ENCODE measurements around the gene WDR86.
A peak's percentile ranks its signal among the peaks of the same experiment; 100 is the strongest.

WDR86 gene

DNA sequence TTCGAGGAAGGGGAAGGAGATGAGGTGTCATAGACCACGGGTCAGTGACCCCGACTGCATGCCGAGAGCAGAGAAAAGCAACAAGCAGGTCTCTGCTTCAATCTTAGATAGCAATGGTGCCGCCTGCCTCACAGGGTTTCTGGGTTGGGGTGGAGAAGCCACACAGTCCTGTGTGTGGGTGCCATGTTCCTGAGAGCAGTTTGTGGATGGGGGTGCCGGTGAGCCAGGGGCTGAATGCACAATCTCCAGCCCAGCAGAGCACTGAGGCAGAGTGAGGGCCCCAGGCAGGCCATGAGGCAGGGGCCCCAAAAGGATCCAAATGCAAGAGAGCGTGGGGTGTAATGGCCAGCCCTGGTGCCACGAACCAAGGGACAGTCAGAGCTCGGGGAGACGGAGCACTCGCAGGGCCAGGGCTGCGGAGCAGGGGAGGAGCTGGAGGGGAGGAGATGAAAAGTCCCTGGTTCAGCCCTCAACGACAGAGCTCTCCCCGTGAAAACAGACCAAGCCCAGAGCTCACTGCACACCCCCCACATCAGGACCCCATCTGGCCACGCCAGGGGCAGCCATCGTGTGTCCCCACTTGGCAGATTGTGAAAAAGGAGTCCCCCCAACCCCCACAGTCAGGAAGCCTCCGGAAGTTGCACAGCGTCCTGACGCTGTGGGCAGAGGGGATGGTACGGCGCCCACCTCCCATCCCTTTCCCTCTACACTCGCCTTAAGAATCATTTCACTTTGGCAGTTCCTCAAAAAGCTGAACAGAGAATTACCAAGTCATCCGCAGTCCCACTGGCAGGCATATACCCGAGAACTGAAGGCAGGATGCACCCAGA, 19.9 kb downstream of the WDR86 start:
- DNase-seq, result no peak

DNA sequence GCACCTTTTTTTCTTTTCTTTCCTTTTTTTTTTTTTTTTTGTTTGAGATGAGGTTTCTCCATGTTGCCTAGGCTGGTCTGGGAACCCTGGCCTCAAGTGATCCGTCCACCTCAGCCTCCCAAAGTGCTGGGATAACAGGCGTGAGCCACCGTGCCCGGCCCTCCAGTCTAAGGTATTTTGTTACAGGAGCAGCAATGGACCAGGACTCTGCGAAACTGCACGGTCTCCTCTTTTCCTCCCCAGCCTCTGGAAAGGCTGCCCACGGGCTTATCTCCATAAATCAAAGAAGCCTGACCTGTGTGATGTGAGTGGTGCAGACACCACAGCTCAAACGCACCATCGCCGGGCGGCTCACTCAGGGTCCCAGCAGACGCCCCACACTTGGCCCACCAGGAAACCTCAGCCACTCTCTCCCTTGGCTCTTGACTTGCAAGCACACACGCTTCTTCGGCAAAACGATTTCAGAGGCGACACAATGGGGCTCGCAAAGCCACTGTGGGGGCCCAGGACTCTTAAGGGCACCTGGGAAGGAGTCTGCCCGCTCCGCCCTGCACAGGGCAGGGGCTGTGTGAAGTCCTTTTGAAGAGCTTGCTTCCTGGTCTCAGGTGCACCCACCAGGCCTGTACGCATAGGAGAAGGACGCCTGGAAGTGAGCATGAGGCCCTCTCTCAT, 20.6 kb downstream of the WDR86 start:
- DNase-seq, result no peak

DNA sequence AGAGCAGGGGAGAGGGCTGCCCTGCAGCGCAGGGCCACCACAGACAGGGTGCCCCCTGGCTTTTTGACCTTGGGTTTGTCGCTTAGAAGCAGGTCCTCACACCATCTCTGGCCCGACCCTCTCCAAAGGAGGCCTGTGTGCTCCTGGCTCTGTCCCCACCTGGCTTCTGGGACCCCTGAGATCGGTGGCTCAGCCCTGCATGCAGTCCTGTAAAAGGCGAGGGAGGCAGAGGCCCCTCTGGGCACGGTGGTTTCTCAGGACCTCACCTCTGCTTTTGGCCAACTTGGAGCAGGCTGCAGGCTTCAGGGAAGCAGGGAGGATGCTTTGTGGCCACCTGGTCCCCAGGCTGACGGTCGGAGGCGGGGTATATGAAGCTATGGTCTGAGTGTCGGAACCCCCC, 21.4 kb downstream of the WDR86 start:
- DNase-seq, result no peak

DNA sequence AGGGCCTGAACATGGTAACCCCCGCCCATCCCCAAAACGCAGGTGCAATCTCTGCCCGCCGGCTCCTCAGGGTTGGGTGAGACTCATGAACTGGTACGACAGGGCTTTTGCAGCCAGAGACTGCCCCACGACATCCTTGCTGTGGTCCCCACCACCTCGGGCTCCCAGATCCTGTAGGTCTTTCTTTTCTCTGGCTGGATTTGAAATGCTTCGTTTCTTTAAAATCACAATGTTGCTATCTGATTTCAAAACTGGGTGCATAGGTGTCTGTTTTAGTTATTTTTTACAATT, 21.9 kb downstream of the WDR86 start:
- no peak for DNase-seq

DNA sequence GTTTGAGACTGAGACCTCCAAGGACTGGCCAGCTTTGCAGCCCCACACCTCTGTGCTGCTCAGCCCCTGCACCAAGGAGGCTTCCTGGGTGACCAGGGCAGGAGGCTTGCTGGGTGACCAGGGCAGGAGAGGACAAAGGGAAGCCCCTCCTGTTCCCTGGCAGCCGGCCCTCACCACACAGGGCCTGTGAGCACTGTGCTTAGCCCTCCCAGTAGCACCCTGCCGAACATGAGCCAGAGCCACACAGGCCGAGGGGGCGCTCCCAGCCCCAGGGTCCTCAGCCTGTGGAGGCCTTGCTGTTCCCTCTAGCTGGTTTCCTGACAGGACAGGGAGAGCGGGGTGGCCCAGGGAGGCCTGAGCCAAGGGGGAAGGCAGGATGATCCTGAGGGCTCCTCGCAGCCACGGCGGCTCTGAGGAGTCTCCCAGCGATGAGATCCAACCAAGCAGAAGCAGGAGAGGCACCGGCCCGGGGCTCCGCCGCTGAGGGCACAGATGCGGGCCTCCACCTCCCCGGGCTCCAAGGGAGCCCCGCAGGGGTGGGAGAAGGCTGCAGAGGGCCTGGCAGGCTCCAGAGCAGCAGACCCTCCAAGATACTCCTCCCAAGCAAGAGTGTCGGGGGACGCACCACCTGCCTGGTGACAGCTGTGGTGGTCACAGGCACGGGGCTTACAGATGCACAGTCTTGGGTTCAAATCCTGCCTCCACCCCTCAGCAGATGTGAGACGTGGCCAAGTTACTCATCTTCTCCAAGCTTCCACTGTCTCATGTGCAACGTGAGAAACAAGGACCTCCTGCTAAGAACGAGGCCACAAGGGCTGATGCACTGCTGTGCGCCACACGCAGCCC, 22.5 kb downstream of the WDR86 start:
- DNase-seq, result no peak

DNA sequence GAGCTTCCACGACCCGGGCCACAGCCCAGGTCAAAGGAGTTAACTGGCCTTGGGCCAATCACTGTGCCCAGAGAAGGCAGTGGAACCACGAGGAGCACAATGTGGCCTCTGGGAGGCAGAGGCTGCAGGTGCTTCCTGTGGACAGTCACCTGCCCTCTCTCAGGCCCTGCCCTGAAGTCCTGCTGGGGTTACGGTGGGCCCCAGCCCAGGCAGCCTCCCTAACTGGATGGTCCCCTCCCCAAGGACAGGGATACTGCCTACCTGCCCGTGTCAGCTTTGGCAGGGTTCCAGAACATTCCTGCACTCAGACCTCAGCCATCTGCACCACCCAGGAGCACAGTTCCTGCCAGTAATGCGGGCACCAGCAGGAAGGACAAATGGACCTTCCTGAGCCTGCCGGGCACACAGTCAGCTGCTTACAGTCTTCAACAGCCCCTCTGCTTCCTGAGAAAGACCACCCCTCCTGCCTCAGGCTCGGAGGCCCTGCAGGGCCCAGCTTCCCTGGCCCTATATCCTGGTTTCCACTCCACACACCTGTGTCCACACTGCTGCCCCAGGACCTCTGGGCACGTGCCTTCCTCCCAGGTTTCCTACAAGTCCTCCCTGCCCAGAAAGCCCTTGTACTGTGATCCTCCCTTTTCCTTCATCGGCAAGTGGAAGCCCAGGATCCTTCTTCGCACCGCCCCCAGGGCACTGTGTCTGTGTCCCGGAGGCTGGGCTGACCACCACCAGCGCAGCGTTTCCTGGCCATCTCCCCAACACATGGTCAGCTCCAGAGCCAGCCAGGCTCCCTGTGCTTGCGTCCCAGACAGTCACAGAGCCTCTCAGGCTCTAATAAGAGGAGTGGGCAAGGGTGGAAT, 23.3 kb downstream of the WDR86 start:
- no peak for DNase-seq

DNA sequence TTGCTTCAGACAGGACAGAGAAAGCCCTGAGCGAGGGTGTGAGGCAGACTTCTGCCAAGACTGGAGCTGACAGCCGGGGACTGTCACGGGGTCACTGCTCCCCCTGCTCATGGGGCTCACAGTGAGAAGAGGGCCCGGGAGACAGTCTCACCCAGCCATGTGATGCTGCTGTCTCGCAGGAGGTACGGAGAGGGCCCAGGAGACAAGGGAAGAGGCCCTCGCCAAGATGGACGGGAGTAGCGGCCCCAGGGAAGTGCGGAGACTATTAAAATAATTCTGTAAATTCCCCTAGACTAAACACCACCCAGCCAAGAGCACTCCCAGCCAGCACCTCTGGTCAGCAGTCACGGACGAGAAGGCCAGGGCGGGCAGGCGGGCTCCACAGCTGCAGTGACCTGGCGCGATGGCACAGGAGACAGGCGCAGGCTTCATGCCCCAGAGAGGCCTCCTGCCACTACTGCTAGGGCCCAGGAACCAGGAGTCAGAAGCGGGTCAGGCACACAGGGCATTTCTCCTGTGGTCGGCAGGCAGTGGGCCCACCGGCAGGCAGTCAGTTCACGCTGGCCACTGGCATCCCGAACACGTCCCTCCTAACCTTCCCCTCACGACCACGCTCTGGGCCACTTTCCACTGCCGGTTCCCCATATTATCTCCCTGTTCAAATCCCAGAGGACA, 24.1 kb downstream of the WDR86 start:
- DNase-seq, result no peak

DNA sequence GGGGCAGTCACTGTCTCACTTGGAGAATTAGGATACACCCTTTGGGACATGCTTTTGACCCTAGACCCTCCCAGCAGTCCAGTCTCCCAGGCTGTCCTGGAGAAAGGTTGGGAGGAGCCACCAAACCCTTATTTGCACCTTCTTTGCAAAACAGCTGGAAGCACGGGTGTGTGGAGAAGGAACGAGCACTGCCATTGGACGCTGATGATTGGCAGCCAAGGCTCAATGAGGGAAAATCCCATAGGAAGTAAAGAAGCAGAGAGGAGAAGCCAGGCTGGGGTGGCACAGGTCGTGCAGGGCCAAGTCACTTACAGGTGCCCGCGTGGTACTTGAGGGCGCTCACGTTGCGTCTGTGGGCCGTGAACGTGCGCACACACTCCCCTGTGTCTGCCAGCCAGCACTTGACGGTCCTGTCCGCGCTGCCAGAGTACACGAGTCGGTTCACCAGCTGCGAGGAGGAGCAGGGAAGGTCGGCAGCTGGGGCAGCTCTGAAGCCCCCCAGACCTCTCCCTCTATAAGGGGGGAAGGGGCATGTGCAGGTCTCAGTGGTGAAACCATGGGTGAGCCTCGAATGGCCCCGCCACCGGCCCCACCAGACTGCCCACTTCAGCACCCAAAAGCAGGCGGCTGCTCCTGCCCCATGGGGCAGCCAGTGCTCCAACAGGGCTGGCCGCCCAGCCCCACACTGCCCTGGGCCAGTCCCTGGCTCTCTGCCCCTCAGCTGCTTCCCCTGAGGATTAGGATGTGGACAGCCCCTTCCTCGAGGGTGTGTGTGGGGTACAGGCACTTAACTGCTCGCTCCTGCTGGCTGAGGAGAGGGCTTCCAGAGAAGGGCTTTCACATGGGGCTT, 24.8 kb downstream of the WDR86 start:
- DNase-seq, result no peak

DNA sequence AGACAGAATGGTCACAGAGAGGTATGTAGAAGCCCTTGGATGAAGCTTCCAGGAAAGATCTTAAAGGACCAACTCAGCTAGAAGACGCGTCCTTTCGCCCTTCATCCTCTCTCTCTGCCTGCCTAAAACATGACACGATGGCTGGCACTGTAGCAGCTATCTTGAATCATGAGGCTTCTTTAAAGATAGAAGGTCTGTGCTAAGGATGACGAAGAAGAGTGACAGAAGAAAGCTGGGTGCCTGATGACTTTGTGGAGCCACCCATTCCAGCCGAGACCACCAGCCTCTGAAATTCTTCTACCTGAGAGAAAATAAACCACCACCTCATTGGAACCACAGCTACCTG, 25.5 kb downstream of the WDR86 start:
- no peak for DNase-seq

DNA sequence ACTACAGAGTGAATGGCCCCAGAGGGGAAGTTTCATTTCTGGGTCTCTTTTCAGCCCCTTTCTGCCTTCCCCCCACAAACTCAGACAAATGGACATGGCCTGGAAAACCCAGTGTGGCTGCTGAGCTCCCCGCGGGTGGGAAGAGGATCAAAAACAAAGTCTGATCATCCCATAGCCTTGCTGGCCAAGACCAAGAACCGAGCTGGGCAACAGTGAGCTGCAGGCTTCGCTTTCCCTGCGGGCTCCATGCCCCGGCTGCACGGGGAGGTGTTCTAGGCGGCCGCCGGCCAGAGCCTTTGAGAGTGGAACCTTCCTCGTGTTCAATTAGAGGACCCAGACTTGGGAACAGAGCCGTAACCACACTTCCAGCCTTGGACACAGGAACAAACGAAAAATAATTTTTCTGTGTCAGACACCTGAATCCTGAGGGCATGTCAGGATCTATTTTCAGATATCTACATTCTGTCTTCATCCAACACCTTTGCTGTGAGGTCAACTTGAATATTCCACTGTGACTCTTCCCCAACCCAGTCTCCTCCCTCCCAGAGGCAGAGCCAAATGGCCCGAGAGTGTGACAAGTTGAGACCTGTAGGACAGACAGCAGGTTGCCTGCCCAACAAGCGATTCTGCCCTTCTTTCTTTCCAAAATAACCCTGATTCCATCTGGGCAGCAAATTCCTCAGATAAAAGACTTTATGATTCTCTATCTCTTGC, 26.0 kb downstream of the WDR86 start:
- DNase-seq, result peak in 1 of 2 experiments; percentile 24

DNA sequence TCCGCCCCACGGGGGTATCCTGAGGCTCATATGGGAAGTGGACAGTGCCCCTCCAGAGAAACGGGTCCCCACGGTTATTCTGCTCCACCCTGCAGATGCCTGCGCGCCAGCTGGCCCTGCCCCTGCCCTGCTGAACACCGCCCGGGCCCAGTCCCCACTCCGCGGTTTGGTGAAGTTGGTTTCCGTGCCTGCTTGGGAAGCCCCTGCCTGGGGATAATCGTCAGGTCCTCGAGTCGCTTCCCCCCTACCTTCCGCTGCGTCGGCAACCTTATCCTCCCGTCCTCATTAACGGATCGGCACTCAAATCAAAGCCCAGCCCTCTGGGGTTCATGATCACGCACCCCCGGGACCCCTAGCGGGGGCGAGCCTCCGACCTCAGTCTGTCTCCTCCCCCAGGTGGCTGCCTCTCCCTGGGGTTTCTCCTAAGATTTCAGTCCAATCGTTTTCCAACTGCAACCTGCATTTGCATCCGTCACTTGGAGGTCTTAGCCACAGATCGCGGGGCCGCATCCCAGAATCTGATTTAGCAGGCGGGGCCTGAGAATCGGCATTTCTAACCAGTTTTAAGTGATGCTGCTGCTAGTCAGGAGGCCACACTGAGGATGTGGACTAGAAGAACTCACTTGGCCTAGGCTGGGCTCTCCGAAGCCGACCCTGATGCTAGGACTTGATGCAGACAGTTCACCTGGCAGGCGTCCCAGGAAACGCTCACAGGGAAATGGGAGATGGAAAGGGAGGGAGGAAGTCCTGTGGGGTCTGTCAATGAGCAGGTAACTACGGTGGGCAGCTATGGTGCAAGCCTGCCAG, 27.6 kb downstream of the WDR86 start:
- DNase-seq, result peak in 1 of 2 experiments; percentile 16

DNA sequence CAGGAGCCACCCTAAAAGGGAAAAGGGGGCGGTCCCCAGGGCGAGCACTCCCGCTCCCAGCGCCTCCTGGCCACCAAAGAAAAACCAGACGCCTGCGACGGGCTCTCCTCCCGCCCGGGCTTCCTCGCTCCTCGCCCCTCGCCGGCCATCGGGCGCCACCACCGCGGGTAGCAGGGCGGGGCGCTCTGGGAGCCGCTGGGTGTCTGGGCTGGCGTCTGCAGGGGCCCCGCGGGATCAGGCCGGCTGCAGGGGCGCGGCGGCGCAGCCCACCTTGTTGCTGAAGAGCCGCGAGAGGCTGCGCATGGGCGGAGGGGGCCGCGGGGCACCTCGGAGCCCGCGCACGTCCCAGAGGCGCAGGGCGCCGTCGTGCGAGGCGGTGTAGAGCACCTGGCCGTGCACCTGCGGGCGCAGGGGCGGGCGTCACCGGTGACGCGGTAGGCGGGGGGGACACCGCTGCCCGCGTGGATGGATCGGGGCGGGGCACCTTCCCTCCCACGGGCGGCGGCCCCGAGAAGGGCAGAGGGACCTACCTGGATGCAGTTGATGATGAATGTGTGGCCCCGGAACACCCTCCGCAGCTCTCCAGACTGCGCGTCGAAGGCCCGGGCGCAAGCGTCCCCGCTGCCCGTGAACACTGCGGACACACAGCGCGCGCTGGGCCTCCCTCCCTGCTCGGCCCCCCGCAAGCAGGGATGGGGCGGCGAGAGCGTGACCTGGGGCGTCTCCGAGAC, 28.3 kb downstream of the WDR86 start:
- DNase-seq, result no peak

DNA sequence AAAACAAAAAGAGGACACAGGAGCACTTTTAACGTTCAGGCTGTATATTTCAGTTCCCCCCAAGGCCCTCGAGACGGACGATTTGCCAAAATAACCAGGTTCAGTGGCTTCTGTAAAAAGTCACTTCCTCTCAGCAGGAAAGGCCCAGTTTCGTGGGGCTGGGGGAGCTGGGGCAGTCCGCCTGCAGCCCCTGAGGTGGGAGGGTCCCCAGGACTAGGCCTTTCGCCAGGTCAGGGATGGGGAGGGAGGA, 28.8 kb downstream of the WDR86 start:
- DNase-seq, result no peak

DNA sequence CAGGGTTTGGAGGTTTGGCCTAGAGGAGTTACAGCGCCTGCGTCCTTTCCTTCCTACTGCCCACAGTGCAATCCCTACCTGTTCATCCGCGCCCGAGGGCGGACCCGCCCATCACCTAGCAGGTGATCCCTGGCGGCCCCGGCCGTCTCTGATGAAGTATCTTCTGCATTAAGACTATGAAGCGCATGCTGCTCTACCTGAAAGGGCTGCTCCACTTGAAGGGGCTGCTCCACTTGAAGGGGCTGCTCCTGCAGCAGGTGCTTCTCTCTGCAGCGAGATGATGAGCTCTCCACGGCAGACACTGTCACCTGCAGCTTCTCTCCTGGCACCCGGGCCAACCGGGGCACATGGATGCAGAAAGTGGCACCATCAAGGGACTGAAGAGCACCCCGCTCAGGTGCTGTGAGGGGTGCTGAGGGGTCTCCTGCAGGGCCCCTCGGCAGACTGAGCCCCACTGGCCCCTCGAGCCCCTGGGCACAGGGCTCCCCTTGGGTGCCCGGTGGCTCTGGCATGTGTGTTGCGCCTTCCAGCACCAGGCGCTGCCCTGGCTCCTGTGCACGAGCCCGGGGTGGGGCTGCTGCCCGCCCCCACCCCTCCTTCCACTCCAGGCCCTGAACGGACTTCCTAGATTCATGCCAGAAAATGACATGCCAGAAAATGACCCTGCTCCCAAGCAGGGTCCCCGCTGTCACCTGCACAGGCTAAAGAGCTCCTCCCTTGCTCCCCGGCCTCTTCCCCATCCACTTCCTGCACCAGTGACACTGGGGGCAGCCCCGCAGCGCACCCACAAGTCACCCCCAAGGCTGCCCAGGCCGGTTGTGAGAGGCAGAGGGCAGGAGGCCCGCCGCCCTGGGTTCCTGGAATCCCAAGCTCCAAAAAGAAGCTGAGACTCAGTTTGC, 29.4 kb downstream of the WDR86 start:
- DNase-seq, result no peak

DNA sequence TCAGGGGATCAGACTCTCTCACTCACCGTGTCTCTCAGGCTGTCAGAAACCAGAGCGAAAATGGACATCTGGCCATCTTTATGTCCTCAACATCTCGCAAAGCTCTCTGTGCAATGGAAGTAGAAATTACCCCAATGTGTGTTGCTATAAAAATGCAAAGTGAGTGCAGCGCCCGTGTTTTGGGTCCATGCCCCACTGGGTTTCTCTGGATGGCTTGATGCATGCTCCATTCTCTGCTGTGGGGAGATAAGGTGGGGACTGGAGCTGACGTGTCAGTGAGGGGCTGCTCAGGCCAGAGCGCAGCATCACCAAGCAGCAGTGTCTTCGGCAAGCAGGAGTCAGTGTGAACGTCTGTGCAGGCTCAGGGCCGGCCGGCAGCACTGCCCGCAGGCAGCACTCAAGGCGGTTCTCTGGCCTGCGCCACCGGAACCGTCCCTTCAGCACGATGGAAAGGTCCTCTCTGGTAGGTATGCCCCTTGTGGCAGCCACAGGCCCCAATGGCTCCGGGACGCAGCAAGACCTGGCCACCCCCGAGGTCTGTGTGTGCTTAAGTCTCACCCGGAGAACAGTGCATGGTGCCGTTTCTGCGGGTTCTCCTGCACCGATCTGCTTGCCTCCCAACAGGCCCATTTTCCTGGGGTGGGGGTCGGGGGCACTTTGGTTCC, 30.2 kb downstream of the WDR86 start:
- no peak for DNase-seq

DNA sequence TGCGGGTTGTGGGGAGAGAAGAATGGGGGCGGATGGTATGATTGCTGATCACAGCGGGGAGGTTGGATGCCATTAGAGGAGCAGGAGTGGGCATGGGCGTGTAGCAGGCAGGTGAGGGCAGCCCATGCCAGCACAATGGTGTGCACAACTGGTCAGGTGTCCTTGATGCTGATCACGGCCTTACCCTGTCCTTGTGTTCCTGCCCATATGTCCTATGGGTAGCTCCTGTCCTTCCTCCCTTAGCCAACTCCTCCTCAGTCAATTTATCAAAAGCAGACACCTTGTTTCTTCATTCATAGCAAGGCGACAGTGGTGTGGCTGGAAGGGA, 30.7 kb downstream of the WDR86 start:
- no peak for DNase-seq

DNA sequence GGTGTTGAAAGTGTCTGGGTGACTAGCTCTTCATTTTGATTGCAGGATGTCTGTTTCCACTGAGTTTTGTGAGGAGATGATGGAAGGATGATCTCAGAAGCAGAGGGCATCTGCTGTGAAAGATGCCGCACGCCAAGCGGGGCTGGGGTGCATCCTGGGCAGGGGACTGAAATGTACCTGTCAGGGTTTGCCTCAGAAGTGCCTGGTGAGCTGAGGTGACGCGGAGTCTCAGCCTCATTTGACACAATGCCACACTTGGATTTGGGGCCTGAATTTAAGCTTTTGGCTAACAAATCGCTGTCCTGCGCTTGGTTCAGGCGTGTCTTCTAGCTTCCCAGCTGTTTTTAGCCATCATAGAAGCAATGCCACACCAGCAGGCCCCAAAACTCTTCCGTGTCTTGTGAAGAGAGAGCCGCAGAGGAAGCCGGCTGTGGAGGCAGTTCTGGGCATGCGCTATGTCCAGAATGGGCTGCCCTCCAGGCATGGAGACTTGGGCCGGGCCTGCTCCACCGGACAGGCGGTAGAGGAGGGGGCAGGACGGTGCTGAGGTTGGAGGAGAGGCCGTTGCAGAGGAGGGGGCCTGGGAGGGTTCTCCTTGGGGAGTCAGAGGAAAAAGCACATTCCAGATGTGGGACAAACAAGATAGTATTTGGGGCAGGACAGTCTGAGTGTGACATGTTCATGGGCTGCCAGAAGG, 31.2 kb downstream of the WDR86 start:
- no peak for DNase-seq

Data from NCI-H446 (cell line).